Measurements from ENCODE around the gene THSD4.

THSD4 gene

GRCh38 chr15:71752604-71753289 is 637.5 kb downstream of the THSD4 start:
- peak; percentile 54 for DNase-seq (ENCODE audit: low spot score)
- TF ChIP-seq CTCF (IDR thresholded peaks at IDR 0.05; ENCODE audit: extremely low read depth, missing control alignments): peak; percentile 0

GRCh38 chr15:71753346-71753745 is 638.1 kb downstream of the THSD4 start:
- TF ChIP-seq CTCF (IDR thresholded peaks at IDR 0.05; ENCODE audit: extremely low read depth, missing control alignments): no peak
- no peak for DNase-seq (ENCODE audit: low spot score)

- no peak for DNase-seq (ENCODE audit: low spot score)
- no peak for TF ChIP-seq CTCF (IDR thresholded peaks at IDR 0.05; ENCODE audit: extremely low read depth, missing control alignments)
Observed at GRCh38 chr15:71754660-71755059, 639.4 kb downstream of the THSD4 start.

GRCh38 chr15:71755092-71755970 is 640.1 kb downstream of the THSD4 start:
- DNase-seq (ENCODE audit: low spot score): no peak

GRCh38 chr15:71756599-71757352 is 641.5 kb downstream of the THSD4 start:
- no peak for TF ChIP-seq CTCF (IDR thresholded peaks at IDR 0.05; ENCODE audit: extremely low read depth, missing control alignments)
- DNase-seq (ENCODE audit: low spot score): no peak

More at GRCh38 chr15:71755092-71755970, 640.1 kb downstream of the THSD4 start:
- TF ChIP-seq CTCF (IDR thresholded peaks at IDR 0.05; ENCODE audit: extremely low read depth, missing control alignments): no peak

- DNase-seq (ENCODE audit: low spot score): no peak
- TF ChIP-seq CTCF (IDR thresholded peaks at IDR 0.05; ENCODE audit: extremely low read depth, missing control alignments): no peak
Observed at GRCh38 chr15:71757741-71758530, 642.7 kb downstream of the THSD4 start.

Data from GM20000 (cell line).